ENCODE measurements around the gene ATP10A. TPM values are rescaled to one million over a fixed set of nuclear protein-coding genes. Genes with fewer than 3 reads are reported as not detected.

ATP10A gene
- polyA plus RNA-seq, 1 experiment = 3.5 TPM

GRCh38 chr15:25892126-25892525, 29.0 kb upstream of the ATP10A start:
- Histone ChIP-seq H3K4me3 (ENCODE audit: low read depth, low read length) (no peak overlapping the region), H3K27me3 (ENCODE audit: control insufficient read depth, insufficient read depth, low read length) (no peaks in the 10 kb centered on the region), H3K9me3 (ENCODE audit: control insufficient read depth, insufficient read depth, low read length) (no peaks in the 10 kb centered on the region), H3K27ac (ENCODE audit: low read depth, low read length) (no peak overlapping the region)
- DNase-seq (ENCODE audit: low read depth, low spot score) = no peak
- POLR2A ChIA-PET = no interaction called here
- TF ChIP-seq CTCF (IDR thresholded peaks at IDR 0.05; ENCODE audit: low read depth, low read length) = no peak
- CTCF ChIA-PET = interaction anchor here (0.9 kb wide), 1 partner anchor 42 kb away, joined by 4 read pairs; no protein-coding TSS in a partner anchor

DNA sequence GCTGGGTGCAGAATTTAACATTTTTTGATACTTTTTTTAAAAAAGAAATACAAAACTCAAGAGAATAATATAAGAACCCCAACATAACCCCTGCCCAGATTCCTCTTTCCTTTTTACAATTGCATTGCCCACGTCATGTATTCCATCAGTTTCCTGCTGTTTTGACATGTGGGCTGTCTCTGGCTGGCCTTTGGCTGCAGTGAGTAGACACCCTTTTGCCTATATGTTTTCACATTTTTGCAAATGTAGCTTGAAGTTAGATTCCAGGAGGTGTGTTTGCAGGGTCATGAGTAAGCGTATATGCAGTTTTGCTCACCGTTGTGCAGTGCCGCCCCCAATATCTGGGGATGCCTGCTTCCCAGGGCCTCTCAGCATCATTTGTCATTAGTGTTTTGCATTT, 28.0 kb upstream of the ATP10A start:
- Histone ChIP-seq H3K27ac (ENCODE audit: low read depth, low read length) (no peak overlapping the region), H3K9me3 (ENCODE audit: control insufficient read depth, insufficient read depth, low read length) (no peaks in the 10 kb centered on the region), H3K27me3 (ENCODE audit: control insufficient read depth, insufficient read depth, low read length) (no peaks in the 10 kb centered on the region), H3K4me3 (ENCODE audit: low read depth, low read length) (no peak overlapping the region)
- no peak for DNase-seq (ENCODE audit: low read depth, low spot score)
- POLR2A ChIA-PET = no interaction called here
- CTCF ChIA-PET = interaction anchor here (0.9 kb wide), 1 partner anchor 43 kb away, joined by 4 read pairs; no protein-coding TSS in a partner anchor
- no peak for TF ChIP-seq CTCF (IDR thresholded peaks at IDR 0.05; ENCODE audit: low read depth, low read length)

DNA sequence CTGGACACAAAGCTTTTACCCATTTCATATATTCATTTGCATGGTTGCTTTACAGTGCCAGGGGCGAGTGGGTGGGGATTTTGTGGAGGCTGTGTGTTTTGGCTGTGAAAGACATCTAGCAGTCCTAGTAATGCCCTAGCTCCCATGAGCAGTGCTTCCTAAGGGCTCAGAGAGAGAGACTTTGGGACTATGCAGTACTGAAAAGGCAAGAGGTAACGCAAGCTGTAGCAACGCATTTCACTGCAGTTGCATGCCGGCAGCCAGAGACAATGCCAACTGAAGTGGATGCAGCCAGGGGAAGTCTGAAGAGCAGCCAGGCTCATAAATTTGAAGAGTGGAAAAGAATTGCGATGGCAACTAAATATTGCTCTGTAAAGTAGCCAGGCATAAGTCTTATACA, 27.4 kb upstream of the ATP10A start:
- no peak for TF ChIP-seq CTCF (IDR thresholded peaks at IDR 0.05; ENCODE audit: low read depth, low read length)
- POLR2A ChIA-PET = no interaction called here
- CTCF ChIA-PET = no interaction called here
- no peak overlapping the region for H3K27ac ChIP-seq (ENCODE audit: low read depth, low read length)
- no peak for DNase-seq (ENCODE audit: low read depth, low spot score)
- no peaks in the 10 kb centered on the region for H3K27me3 ChIP-seq (ENCODE audit: control insufficient read depth, insufficient read depth, low read length)
- no peak overlapping the region for H3K4me3 ChIP-seq (ENCODE audit: low read depth, low read length)
- no peaks in the 10 kb centered on the region for H3K9me3 ChIP-seq (ENCODE audit: control insufficient read depth, insufficient read depth, low read length)

DNA sequence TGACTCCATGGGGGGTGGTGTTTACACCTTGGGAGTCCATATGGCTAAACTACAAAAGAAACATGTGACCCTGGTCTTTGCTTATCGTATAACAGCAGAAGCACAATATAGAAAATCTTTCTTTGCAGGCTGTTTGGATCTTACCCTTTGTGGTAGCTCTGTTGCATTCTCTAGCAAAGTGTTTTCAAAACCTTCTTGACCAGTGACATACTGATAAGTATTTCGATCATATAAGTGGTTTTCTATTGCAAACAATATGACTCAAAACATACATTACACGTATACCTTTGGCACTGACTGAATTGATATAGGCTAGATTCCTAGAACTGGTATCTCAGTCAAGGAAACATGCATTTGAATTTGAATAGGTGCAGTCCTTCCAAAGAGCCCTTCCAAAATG, 24.7 kb upstream of the ATP10A start:
- H3K4me3 ChIP-seq (ENCODE audit: low read depth, low read length) = no peak overlapping the region
- no peaks in the 10 kb centered on the region for H3K27me3 ChIP-seq (ENCODE audit: control insufficient read depth, insufficient read depth, low read length)
- ChIA-PET POLR2A (no interaction called here), CTCF (no interaction called here)
- no peak overlapping the region for H3K27ac ChIP-seq (ENCODE audit: low read depth, low read length)
- no peak for TF ChIP-seq CTCF (IDR thresholded peaks at IDR 0.05; ENCODE audit: low read depth, low read length)
- no peak for DNase-seq (ENCODE audit: low read depth, low spot score)
- no peaks in the 10 kb centered on the region for H3K9me3 ChIP-seq (ENCODE audit: control insufficient read depth, insufficient read depth, low read length)

GRCh38 chr15:25886498-25887140, 23.5 kb upstream of the ATP10A start:
- H3K27me3 ChIP-seq (ENCODE audit: control insufficient read depth, insufficient read depth, low read length) = no peaks in the 10 kb centered on the region
- DNase-seq (ENCODE audit: low read depth, low spot score) = no peak
- H3K27ac ChIP-seq (ENCODE audit: low read depth, low read length) = peak overlapping the region; percentile 24
- H3K9me3 ChIP-seq (ENCODE audit: control insufficient read depth, insufficient read depth, low read length) = no peaks in the 10 kb centered on the region
- no peak for TF ChIP-seq CTCF (IDR thresholded peaks at IDR 0.05; ENCODE audit: low read depth, low read length)
- no peak overlapping the region for H3K4me3 ChIP-seq (ENCODE audit: low read depth, low read length)
- POLR2A ChIA-PET = no interaction called here
- CTCF ChIA-PET = interaction anchor here (0.6 kb wide), 1 partner anchor 23 kb away, joined by 3 read pairs; the partner anchor contains the start of gene ATP10A

Measured in AG04450 (cell line).